HG02870 (cell line): ENCODE measurements around the gene DELE1.
"Not testable (repeated sequence)": the region's sequence is repeated elsewhere in the genome, so short reads cannot be mapped to it uniquely, and the experiment has no call there.

Experiments
- ATAC-seq: cut with Tn5 transposase; IDR thresholded peaks from one replicate; pipeline ENCODE4 v1.9.1; 2021; ENCODE audit warnings: mild to moderate bottlenecking, moderate library complexity; ENCODE audit not compliant: unreplicated experiment

DELE1 gene

DNA sequence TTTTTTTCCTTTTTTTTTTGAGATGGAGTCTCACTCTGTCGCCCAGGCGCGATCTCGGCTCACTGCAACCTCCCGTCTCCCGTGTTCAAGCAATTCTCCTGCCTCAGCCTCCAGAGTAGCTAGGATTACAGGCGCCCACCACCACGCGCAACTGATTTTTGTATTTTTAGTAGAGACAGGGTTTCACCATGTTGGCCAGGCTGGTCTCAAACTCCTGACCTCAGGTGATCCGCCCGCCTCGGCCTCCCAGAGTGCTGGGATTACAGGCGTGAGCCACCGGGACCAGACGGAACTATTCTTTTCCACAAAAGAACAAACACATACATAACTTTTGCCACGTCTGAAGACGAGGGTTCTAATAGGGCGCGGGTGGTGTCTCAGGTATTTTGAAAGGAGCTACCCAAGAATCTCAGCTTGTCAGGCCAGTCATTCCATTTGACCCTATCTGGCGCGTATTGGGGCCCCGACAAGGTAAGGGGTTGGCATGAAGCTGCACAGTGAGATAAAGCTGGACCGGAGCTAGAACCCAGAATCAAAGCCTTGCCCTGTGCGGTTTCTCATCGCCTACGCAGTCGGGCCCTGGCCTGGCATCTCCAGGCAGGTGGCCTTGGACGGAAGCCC lies 734 bp upstream of the DELE1 start:
- not testable (repeated sequence) for ATAC-seq

DNA sequence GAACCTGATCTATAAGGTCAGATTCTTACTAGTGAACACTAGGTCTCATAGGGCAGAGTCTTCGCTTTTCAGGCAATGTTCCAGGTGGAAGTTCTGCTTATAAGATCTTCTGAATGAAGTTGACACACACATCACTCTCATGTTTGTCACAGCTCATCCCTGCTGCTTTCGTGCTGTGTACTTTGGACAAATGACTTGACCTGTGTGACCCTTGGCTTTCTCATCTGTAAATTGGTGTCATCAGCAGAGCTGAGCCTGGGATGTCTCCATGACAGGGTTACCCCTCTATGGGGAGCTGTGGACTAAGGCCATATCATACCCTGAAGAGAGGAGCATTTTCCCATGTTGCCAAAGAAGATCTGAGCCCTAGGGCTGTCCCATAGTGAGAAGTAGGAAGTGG lies 2.8 kb downstream of the DELE1 start:
- ATAC-seq: no peak

DNA sequence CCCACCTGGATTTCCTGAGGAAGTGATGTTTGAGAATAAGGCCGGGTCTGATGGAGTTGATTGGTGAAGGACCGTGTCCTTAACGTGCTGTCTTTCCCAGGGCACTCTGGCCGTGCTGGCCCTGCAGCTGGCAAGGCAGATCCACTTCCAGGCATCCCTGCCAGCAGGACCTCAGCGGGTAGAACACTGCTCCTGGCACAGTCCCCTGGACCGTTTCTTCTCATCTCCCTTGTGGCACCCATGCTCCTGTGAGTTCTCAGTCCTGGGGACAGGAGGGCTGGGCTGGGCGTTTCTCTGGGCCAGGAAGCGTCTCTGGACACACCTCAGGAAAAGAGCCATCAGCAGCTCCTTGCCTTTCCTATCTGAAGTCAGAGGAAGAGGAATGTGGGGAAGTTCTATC lies 4.4 kb downstream of the DELE1 start:
- ATAC-seq: no peak

DNA sequence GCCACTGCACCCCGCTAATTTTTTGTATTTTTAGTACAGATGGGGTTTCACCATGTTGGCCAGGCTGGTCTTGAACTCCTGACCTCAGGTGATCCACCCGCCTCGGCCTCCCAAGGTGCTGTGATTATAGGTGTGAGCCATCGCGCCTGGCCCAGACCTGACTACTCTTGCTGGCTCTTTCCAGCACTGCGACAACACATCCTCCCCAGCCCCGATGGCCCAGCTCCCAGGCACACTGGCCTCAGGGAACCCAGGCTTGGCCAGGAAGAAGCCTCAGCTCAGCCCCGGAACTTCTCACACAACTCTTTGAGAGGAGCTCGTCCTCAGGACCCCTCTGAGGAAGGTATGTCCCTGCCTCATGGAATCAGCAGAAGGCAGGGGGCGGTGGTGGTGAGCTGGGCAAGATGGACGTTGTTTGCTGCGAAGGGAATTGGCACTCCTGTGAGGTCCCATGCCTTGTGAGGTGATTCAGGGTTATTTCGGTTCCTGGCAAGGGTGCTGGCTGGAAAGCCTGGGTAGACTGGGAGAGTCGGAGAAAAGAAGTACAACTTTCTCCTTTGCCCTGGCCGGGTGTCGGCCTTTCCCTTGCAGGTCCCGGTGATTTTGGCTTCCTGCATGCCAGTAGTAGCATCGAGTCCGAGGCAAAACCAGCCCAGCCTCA lies 5.9 kb downstream of the DELE1 start:
- ATAC-seq: no peak

DNA sequence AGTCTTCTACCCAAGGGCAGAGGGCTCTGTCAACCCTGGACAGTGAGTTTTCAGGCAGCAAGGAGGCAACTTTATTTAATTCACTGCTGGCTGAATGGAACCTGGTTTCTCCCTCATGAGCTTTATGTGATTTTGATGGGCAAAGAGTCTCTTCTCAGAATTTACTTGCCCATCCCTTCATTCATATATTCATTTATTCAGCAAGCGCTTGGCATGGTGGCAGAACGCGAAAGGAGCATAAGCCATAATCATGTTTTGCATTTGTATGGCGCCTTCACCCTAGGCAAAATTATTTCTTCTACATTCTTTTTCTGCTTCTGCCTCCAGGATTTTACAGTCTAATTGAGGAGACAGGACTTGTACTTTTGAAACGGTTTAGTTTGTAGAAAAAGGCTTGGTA lies 8.0 kb downstream of the DELE1 start:
- ATAC-seq: no peak

DNA sequence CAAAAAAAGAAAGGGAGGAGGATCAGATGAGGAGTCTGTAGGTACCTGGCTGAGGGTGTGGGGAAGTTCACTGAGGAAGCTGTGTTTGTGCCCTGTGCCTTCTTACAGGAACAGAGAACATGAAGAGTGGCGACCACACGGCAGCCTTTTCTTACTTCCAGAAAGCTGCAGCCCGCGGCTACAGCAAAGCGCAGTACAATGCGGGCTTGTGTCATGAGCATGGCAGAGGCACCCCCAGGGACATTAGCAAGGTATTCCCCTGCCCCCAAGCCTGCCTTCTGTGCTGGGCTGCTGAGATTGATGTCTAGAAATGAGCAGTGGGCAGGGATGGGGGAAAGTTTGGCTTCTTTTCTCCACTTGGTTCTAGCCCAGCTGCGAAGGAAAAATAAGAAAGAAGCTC lies 9.5 kb downstream of the DELE1 start:
- no peak for ATAC-seq

DNA sequence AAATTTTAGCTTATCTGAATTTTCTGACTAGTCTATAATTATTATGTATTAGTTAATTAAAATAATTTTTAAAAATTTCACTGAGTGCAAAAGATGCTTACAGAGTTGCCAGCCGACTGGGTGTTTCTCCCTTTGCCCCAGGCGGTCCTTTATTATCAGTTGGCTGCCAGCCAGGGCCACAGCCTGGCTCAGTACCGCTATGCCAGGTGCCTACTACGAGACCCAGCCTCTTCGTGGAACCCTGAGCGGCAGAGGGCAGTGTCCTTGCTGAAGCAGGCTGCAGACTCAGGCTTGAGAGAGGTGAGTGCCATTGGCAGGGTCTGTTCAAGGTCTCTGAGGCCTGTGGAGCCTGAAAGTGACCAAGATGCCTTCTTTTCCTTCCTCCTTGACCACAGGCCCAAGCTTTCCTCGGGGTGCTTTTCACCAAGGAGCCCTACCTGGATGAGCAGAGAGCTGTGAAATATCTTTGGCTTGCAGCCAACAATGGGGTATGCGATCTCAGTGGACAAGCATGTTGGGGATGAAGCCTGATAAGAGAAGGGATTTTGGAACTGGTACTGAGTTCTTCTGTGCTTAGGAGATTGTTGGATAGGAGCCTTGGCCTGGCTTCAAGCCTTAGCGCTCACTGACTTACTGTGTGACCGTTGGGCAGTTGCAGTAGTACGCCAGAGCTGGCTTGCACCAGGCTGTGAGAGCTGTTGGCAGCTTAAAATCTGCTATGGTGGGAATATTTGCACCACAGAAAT lies 10.6 kb downstream of the DELE1 start:
- ATAC-seq: no peak

DNA sequence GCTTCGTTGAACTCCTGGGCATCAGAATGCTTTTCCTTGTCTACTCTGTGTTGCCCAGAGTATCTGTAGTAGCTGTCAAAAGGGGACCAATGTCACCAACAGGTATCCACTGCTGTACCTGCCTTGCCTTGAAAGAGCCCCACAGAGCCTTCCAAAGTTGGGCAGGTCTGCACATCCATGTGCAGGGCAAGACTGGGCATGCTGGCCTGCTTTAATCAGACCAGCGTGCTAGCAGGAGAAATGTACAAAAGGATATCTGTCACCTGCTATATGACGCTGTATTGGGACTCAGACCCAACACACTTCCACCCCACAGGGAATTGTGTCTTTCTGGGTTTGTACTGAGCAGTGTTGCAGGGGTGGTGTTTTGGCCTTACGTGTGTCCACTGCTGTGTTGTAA lies 11.9 kb downstream of the DELE1 start:
- no peak for ATAC-seq

DNA sequence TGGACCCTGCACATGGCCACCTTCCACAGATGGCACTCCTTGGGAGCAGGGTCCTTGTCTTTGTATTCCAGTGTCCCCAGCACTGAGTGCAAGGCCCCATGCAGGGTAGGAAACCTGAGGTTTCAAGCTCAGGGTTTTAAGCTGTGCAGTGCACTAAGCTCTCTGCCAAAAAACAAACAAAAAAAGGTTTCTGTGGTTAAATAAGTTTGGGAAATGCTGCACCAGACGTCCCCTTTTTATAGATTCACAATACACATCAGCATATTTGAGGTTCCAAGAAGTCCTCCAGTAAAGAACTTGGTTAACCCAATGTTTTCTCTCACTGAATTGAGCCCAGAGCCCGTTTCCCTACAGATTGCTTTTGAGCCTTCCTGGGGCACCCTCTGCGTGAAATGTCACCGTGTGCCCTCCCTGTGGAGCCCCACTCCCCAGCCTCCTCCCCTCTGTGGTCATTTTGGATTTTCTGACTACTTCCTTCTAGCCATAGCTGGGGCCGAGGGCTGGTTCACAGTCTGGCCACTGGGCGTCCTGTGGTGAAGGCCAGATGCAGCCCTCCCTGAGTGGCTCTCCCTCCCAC lies 17.1 kb downstream of the DELE1 start:
- ATAC-seq: no peak

DNA sequence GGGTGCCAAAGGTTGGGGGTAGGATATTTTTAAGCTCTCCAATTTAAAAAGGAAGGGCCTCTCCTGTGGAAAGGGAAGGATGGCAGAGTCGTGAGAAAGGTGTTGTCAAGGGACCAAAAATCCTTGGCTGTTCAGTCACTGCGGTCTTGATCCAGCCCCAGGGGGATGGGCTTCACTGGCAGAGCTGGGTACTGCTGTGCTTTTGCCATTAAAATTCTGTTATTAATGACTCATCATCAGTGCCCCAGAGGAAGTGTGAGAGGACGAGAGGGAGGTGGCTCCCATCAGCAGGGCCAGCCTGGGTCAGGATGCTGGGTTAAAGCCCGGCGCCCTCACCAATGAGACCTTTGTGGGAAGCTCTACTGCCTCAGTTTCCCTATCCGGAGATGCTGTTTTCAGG lies 17.6 kb downstream of the DELE1 start:
- no peak for ATAC-seq

DNA sequence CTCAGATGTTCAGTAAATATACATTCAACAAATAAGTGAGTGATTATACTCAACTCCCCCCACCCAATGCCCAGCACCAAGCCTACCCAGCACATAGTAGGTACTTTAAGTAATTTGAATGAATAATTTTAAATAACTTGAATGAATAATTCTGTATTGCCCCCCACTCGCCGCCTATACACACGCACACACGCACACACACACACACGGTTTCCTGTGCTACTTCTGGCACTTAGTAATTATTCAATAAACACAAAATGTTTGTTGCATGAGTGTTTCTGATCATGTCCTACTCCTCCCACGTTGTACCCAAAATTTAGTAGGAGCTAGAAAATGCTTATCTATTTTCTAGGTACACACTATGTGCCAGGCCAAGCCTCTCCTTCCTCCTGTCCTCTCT lies 18.1 kb downstream of the DELE1 start:
- no peak for ATAC-seq

DNA sequence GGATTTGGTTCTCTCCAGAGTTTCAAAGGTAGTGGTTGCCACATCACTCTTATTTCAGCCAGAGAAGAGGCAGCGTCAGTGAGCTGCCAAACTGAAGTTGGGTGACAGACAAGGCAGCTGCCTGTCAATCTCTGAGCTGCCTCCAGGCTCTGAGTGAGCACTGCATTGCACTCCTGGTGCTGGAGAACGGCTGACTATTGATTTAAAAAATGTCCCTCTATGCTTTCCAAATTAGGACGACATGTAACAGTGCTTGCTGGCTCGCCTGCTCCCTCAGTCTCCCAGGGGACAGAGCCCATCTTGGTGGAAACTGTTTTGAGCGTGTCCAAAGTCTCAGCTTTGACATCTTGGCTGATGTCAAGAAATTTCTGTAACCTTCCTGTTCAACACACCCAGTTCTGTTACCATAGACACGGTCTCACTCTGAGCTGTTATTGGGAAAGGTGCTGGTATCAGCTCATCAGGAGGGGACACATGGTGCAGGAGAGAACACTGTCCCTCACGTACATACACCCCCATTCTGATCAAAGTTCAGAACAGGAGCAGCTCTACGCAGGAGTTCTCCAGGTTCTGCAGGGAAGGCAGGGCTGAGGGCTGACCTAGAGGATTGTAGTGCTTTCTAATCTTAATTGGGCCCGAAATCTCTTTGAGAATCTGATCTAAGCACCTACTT lies 18.6 kb downstream of the DELE1 start:
- no peak for ATAC-seq

DNA sequence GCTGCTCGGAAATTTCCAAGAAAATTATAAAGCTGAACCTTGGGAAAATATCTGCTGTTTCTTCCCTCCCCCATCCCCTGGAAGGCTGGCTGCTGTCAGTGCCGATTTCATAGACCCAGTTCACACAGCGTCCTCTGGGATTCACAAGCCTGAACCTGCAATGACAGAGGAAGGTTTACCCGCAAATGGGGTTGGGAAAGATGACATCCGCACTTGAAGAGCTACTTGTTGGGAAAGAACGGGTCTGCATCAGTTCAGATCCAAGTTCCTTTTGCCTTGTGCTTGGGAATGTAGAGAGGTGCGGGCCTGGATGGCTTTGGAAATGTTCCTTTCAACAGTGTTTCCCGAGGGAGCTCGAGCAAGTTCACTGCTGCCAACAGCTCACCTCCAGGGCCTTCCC lies 20.4 kb downstream of the DELE1 start:
- ATAC-seq: no peak

DNA sequence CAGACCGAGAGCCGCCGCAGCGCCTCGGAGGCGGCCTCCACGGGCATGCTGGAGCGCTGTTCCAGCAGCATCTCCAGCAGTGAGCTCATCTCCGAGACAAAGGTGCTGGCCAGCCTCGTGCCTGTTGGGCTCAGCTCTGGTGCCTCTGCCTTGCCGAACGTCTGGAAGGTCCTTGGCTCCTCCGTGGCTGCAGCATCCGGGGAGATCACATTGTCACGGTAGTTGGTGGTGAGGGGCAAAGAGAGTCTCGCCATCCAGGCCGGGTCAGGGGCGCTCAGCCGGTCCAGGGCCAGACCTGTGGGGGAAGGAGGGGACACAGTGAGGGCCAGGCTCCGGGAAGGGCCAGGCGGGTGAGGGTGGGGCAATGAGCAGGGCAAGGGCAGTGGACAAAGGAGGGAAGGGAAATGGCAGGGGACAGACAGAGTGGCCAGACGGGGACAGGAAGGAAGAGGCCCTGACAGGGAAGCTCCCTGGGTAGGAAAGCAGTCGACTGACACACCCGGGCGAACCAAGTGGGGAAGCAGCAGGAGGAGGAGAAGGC lies 21.9 kb downstream of the DELE1 start:
- ATAC-seq: no peak

DNA sequence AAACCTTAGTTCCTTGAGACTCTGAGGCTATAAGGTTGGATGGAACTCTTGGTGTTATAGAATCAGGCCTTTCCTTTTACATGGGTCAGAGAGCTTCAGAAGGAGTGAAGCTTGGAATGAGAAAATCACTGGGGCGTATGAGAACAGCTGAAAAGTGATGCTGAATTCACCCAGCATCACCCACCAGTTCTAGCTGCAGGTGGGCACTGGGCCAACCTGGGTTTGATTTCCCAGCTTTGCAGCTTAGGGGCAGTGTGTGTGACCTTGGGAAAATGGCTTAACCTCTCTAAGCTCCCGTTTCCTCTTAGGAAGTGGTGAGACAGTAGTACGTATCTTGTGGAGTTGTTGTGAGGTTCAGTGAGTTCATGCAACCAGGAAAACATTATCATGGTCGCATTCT lies 23.6 kb downstream of the DELE1 start:
- no peak for ATAC-seq

DNA sequence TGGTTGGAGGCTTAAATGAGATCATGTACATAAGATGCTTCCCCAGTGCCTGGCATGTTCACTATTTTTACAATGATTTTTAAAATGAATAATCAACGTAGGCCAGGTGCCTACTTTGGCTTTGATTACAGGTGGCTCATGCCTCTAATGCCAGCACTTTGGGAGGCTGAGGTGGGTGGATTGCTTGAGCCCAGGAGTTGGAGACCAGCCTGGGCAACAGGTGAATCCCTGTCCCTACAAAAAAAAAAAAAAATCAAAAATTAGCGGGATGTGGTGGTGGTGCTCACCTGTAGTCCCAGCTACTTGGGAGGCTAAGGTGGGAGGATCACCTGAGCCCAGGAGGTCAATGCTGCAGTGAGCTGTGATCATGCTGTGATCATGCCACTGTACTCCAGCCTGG lies 25.1 kb downstream of the DELE1 start:
- ATAC-seq: no peak

DNA sequence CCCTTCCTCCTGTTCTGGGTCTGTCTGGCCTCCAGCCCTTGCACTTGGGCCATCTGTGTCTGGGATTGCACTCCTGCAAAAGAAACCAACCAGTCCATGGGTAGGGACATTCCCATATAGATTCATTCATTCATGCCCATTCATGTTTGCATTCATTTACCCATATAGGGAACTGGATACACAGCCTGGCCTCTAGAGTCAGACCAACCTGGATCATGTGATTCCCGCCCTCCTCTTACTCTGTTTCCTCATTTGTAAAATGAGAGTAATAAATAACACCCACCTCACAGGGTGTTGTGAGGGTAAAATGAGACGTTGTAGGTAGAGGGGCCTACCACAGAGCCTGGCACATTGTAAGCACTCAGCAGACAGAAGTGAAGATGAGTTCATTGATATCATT lies 25.8 kb downstream of the DELE1 start:
- ATAC-seq: no peak

DNA sequence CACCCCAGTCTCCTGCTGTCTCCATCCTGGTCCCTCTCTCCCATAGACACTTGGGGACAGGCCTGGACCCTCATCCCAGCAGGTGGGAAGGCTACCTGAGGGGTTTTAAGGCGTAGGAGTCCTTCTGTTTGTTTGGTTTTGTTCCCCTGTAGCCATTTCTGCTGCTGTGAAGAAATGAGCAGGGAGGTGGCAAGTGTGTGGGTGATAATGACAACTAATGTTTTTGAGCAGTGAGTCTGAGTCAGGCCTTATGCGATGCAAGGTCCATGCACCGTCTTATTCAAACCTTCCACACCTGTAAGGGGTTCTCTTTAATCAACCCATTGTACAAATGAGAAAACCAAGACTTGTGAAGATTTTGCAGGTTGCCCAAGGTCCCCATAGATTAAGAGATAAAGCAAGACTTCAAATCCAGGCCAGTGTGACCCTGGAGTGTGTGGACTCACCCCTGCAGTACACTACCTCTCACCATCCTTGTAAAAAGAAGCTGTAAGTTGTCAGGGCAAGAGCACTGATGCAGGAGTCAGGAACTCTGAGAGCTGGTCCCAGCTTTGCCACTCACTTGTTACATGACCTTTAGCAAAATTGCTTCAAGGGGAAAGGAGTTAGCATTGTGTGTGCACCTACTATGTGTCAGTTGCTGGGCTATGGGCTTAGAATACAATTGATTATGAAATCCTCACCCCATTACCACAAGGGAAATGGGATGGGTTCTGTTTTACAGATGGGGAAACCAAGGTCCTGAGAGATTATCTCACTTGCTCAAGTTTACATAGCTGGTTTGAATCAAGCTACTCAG lies 26.7 kb downstream of the DELE1 start:
- no peak for ATAC-seq

DNA sequence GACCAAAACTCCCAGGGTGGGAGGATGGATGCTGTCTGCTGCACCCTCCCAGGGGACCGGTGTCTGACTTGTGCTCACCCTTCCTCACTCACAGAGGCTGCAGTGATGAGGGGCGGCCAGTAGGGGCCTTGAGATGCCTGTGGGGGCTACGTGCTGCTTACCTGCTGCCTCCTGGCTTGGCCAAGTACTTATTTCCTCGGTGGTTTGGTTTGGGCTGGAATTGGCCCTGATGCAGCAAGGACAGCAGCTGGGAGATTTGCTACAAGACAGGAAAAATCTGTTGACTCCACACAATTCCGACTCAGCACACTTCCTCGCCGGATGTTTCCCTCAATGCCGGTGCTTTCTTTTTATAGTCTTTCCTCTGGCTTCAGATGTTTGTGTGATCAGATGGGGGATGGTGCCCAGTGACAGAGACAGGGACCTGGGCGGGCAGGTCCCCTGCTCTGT lies 27.7 kb downstream of the DELE1 start:
- ATAC-seq: no peak

DNA sequence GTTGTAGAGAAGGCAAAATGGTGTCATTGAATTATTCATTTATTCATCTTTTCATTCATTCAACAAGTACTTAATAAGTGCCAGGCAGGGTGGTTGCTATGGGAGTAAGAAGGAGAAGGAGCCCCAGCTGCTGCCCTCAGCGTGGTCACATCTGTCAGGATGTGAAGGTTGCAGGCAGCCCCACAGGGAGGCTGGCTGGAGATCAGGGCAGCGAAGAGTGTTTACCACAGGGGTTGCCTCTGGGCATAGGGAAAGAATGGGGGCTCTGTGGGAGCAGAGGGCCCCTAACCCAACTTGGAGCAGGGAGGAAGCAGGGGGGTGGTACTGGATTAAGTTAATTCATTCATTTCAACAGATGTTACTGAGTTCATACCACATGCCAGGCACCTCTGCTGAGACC lies 28.3 kb downstream of the DELE1 start:
- no peak for ATAC-seq
